Measurements from ENCODE around the gene KRT72. TPM values are rescaled to one million over a fixed set of nuclear protein-coding genes. Genes with fewer than 3 reads are reported as not detected.

KRT72 gene
- total RNA-seq, 1 experiment from 2014 or later, result 0.17 TPM

GRCh38 chr12:52581481-52581880 lies 19.8 kb downstream of the KRT72 start:
- ChIA-PET RAD21 (ENCODE audit: low non-redundant PET in 1 of 2, low total read pairs in 2 of 2, uncharacterized antibody in 2 of 2, unreplicated experiment in 2 of 2) (interaction anchor here (0.8 to 2.5 kb wide), 4 partner anchors 8 to 298 kb away, joined by 3 to 7 read pairs (median 4); partner anchors contain the start of gene KRT74 (in 1 of the 2)), CTCF (interaction anchor here (2.5 to 4.6 kb wide), 4 partner anchors 186 to 298 kb away, joined by 16 to 29 read pairs (median 22); no protein-coding TSS in a partner anchor), POLR2A (no interaction called here)
- Histone ChIP-seq H3K4me1 (ENCODE audit: control insufficient read depth in 1 of 2, insufficient read depth in 2 of 2, low read length in 2 of 2) (peaks cover 0 to 40% of the 10 kb centered on the region in 2 experiments; a peak in 3 of 4 replicates), H3K9me2 (ENCODE audit: insufficient read depth) (no peaks in the 10 kb centered on the region), H2AFZ (ENCODE audit: low read depth, low read length, poor library complexity, severe bottlenecking) (no peak overlapping the region), H3K4me2 (ENCODE audit: low read length) (no peak overlapping the region), H3K9ac (ENCODE audit: low read length) (no peak overlapping the region), H3K27ac (ENCODE audit: low read depth, low read length) (no peak overlapping the region), H3K36me3 (ENCODE audit: control insufficient read depth in 1 of 2, insufficient read depth in 2 of 2, low read length in 2 of 2) (no peaks in the 10 kb centered on the region), H4K20me1 (ENCODE audit: insufficient read depth) (no peaks in the 10 kb centered on the region), H3K27me3 (ENCODE audit: insufficient read depth, low read length) (no peaks in the 10 kb centered on the region), H3K9me3 (ENCODE audit: control insufficient read depth in 1 of 2, insufficient read depth in 1 of 2, low read depth in 1 of 2, low read length in 2 of 2) (no peaks in the 10 kb centered on the region), H3K79me2 (ENCODE audit: insufficient read depth, low read length) (no peaks in the 10 kb centered on the region), H3K4me3 (replicated peaks in 1 of 2; ENCODE audit: low read depth in 1 of 2, low read length in 2 of 2) (no peak overlapping the region)
- ATAC-seq (no peak), DNase-seq (ENCODE audit: low read depth, low spot score) (no peak)
- intact Hi-C loops (cut with micrococcal nuclease), result loop anchor here (5.0 kb wide), 2 partner anchors 189 to 424 kb away; no protein-coding TSS in a partner anchor
- BruUV-seq (replicated peaks), result no TSS peak
- TF ChIP-seq ZBTB33 (IDR thresholded peaks at IDR 0.05; ENCODE audit: extremely low read depth, insufficient replicate concordance, low read length) (no peak), MAX (IDR thresholded peaks at IDR 0.05) (no peak), REST (IDR thresholded peaks at IDR 0.05; ENCODE audit: low read depth) (no peak), YY1 (IDR thresholded peaks at IDR 0.05; ENCODE audit: extremely low read depth, insufficient replicate concordance, low read depth, low read length) (no peak), CTCF (IDR thresholded peaks at IDR 0.05 in 2 of 3, conservative IDR thresholded peaks at IDR 0.05 in 1 of 3; ENCODE audit: borderline replicate concordance in 1 of 3, insufficient read depth in 1 of 3, low read depth in 2 of 3, low read length in 2 of 3) (no peak), EZH2phosphoT487 (IDR thresholded peaks at IDR 0.05; ENCODE audit: borderline replicate concordance) (no peak), CEBPB (IDR thresholded peaks at IDR 0.05; ENCODE audit: low read depth) (no peak), ELF1 (IDR thresholded peaks at IDR 0.05; ENCODE audit: borderline replicate concordance, low read depth) (no peak), SP1 (IDR thresholded peaks at IDR 0.05; ENCODE audit: low read depth) (no peak), SRF (IDR thresholded peaks at IDR 0.05; ENCODE audit: low read depth) (no peak), ZFX (IDR thresholded peaks at IDR 0.05) (no peak), ZNF274 (IDR thresholded peaks at IDR 0.05; ENCODE audit: low read depth, low read length) (no peak), FOSL1 (IDR thresholded peaks at IDR 0.05; ENCODE audit: low read depth) (no peak), ATF3 (IDR thresholded peaks at IDR 0.05) (no peak), RAD21 (IDR thresholded peaks at IDR 0.05; ENCODE audit: low read depth) (no peak), JUND (IDR thresholded peaks at IDR 0.05) (no peak)

All from HCT116 (cell line).